ENCODE measurements around the gene LRRC3B.
"Not testable (repeated sequence)": the region's sequence is repeated elsewhere in the genome, so short reads cannot be mapped to it uniquely, and the experiment has no call there.

The LRRC3B gene, protein sequence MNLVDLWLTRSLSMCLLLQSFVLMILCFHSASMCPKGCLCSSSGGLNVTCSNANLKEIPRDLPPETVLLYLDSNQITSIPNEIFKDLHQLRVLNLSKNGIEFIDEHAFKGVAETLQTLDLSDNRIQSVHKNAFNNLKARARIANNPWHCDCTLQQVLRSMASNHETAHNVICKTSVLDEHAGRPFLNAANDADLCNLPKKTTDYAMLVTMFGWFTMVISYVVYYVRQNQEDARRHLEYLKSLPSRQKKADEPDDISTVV

DNA sequence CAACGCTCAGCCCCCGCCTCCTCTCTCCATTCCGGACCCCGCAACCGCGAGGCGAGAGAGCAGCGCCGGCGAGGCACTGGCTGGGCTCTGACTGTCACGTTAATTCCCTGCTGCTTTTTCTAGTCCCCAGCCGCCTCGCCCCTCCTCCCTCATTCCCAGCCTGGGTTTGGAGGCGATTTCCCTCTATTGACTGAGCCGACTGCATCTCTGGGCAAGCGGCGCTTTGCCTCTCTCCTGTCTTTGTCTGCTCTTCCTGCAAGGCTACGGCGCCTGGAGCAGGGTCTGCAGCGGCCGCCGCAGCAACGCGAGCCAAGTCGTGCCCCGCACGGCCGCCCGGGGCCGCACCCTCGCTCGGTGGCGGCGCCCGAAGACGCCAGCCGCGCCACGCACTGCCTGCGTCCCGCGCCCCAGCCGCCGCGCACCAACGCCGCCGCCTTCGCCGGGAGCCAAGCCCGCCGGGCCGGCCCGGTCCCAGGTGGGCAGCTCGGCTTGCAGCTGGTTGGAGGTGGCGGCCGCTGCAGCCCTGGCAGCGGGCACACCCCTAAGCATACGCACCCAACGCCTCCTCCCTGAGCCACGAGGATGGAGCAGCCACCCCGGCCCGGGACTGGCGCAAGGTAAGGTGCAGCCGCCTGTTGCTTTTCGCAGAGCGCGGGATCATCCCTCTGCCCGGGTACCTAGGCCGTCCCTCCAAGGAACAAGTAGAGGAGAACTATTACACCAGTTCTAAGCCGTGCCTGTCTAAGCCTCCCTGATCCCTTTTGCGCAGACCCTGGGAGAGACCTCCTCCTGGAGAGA is at the start of gene LRRC3B:
LRRC3B (plus strand) TSS at position 152 of the 798 bp plus-strand sequence. CDS start 86,901 bp downstream, outside the sequence.
- DNase-seq (ENCODE audit: low read depth), result no peak
- no peak within 1 kb of the TSS for H3K4me3 ChIP-seq (ENCODE audit: low read depth, low read length)

DNA sequence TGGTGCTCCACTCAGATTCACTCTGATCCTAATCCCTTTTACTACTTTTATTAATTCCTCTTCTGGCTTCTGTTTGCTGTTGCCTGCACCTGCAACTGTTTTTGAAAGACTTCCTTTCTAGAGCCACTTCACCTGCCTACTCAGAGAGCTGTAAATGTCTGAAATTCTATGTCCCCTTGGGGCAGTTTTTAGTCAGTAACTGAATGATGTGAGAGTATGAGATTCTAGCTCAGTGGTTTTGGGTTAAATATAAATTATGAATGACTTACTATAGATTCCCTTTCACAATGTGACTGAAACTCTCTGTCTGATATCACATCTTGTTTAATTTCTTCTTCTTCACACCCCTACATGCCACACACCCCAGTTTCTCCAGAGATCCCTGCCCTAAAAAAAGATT is 47.8 kb upstream of the LRRC3B start:
- no peak overlapping the region for H3K4me3 ChIP-seq (ENCODE audit: low read depth, low read length)

DNA sequence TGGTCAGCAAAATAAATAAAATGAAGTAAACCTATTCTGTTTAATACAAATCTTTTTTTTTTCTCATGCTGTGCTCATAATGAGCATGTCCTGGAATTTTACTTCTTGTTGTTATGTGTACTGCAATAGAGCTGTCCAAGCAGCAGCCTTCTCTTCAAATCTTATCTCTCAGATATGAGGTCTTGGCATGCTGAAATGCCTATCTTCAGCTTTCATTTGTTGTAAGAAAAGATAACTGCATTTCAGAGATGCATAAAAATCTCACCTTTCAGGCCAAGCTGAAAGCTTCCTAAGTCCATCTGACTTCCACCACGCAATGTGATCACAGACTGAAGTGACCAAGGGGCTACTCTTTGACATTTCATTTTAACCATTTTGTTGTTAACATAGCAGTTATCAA is 43.5 kb upstream of the LRRC3B start:
- no peak overlapping the region for H3K4me3 ChIP-seq (ENCODE audit: low read depth, low read length)
- DNase-seq (ENCODE audit: low read depth), result no peak

More for the DNA sequence above, 47.8 kb upstream of the LRRC3B start:
- DNase-seq (ENCODE audit: low read depth), result no peak

DNA sequence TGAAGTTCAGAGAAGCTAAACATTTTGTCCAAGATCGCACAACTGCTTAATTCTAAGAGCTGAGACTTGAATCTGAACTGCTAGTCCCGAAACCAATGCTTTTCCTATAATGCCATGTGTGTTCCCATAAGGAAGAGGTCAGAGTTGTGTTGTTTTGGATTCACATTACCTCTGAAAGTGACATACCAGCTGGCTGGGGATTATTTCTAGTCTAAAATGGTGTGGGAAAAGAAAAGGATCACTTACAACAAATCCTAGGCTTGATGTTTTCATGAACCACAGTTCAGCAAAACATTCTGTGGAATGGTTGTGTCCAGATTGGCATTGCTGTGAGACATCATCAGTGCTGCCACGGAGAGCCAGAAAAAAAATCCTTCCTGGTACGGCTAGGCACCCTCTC is 35.0 kb upstream of the LRRC3B start:
- H3K4me3 ChIP-seq (ENCODE audit: low read depth, low read length), result no peak overlapping the region
- no peak for DNase-seq (ENCODE audit: low read depth)

DNA sequence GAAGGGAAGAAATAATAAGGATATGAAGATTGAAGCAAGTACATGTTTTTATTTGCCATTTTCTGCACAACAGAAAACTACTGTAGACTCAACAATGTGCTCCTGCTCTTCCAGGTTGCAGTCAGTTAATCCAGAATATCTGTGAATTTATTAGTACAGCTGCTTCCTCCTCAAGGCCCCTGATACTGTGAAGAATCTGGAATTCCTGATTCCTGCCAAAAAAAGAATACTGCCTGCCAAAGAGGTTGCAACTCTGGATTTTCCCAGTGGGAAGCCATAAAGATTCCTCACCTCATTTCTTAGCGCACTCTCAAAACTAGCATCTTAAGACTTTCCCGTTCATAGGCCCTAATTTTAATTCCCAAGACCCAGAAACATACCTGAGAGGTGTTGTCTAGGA is 33.6 kb upstream of the LRRC3B start:
- no peak for DNase-seq (ENCODE audit: low read depth)
- H3K4me3 ChIP-seq (ENCODE audit: low read depth, low read length), result no peak overlapping the region

DNA sequence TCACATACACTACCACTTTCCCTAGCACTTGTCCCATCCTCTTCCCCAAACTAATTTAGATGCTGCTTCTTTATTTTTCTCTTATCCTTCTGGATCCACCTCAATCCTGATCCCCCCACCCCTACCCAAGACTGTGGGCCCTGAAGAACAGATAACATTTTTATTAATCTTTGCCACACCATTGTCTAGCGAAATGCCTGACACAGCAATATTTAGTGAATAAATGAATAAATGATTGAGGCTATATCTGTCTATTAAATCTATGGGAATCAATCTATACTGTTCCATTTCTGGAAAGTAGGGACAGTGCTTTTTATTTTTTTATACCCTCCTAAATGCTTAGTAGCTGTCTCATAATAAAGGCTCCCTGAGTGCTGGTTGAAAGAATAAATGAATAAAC is 32.9 kb upstream of the LRRC3B start:
- no peak overlapping the region for H3K4me3 ChIP-seq (ENCODE audit: low read depth, low read length)
- DNase-seq (ENCODE audit: low read depth), result no peak

DNA sequence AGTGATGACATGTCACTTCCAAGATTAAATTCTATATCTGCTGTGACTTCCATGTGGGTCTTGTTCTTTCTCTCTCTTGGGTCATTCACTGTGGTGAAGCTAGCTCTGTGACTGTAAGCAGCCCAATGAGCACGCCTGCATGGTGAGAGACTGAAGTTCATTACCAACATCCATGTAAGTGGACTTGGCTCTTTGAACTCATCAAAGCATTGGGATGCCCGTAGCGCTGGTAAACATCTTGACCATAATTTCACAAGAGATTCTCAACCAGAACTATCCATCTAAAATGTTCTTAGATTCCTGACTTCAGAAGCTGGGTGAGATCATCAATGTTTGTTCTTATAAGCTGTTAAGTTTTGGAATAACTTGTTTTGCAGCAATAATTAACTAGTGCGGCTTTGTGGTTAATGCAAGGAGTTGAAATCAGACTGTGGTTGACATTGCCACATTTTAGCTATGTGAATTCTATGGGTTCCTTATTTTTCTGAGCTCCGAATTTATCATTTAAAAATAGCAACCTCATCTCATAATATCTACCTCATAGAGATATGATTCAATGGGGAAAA is 31.6 kb upstream of the LRRC3B start:
- no peak overlapping the region for H3K4me3 ChIP-seq (ENCODE audit: low read depth, low read length)
- no peak for DNase-seq (ENCODE audit: low read depth)

DNA sequence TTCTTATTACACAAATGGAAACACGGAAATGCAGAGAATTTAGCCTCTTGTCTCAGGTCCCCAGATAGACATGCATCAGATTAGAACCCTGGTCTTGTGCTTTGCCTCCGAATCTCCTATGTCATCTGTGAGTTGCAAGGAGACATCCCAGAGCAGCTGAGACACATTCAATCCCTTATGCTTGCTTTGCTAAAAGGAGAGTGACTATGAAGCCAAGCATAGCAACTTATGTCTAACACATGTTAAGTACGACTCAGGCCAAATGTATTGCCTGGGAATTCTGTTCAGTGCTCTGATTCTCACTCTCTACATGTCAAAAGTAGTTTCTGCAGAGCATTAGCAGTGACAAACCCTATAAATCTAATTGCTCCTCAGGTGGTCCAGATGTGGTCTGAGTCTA is 30.6 kb upstream of the LRRC3B start:
- DNase-seq (ENCODE audit: low read depth), result no peak

DNA sequence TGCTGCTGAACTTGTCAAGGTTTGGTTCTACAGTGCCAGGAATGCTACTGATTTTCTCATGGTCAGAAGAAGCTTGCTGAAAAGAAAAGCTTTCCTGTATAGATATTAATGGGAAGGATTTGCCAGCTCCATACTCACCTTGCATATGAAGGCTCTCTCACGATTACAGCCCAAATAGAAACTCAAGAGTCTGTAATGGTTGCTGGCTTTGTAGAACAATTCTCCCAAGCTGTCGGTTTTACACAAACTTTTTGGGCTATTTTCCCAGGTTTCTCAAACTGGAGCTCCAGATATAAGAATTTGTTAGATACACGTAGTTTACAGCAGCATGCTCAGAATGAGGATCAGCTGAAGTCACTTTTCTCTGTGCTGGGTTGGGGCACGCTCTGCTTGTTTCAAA is 30.1 kb upstream of the LRRC3B start:
- no peak overlapping the region for H3K4me3 ChIP-seq (ENCODE audit: low read depth, low read length)
- no peak for DNase-seq (ENCODE audit: low read depth)

More for the DNA sequence above, 30.6 kb upstream of the LRRC3B start:
- H3K4me3 ChIP-seq (ENCODE audit: low read depth, low read length), result no peak overlapping the region

DNA sequence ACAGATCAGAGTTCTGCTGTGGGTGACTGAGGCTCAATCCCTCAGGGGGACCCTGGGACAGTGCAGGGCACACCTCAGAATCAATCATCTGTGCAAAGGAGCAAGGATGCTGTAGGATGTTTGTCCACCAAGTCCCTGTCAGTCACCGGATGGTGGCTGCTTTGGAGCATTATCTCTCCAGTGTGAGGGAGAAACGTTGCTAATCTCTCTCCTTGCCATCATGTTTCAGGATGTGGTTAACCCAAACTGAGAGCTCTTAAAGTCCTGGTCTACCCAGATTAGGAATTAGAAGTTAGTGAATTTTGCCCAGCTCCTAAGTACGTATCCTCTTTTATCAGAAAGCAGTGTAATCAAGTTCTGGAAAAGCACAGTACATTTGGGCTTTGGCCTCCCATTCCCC is 26.2 kb upstream of the LRRC3B start:
- DNase-seq (ENCODE audit: low read depth), result no peak
- H3K4me3 ChIP-seq (ENCODE audit: low read depth, low read length), result no peak overlapping the region

DNA sequence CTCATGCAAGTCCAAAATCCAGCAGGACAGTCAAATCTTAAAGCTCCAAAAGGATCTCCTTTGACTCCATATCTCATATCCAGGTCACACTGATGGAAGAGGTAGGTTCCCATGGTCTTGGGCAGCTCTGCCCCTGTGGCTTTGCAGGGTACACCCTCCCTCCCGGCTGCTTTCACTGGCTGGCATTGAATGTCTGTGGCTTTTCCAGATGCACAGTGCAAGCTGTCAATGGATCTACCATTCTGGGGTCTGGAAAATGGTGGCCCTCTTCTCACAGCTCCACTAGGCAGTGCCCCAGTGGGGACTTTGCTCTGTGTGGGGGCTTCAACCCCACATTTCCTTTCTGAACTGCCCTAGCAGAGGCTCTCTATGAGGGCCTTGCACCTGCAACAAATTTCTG is 19.3 kb upstream of the LRRC3B start:
- not testable (repeated sequence) for DNase-seq (ENCODE audit: low read depth); H3K4me3 ChIP-seq (ENCODE audit: low read depth, low read length)

DNA sequence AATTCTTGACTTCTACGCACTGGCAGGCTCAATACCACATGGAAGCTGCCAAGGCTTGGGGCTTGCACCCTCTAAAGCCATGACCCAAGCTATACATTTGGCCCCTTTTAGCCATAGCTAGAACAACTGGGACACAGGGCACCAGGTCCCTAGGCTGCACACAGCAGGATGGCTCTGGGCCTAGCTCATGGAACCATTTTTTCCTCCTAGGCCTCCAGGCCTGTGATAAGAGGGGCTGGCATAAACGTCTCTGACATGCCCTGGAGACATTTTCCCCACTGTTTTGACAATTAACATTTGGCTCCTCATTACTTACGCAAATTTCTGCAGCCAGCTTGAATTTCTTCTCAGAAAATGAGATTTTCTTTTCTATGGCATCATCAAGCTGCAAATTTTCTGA is 18.8 kb upstream of the LRRC3B start:
- not testable (repeated sequence) for DNase-seq (ENCODE audit: low read depth)

DNA sequence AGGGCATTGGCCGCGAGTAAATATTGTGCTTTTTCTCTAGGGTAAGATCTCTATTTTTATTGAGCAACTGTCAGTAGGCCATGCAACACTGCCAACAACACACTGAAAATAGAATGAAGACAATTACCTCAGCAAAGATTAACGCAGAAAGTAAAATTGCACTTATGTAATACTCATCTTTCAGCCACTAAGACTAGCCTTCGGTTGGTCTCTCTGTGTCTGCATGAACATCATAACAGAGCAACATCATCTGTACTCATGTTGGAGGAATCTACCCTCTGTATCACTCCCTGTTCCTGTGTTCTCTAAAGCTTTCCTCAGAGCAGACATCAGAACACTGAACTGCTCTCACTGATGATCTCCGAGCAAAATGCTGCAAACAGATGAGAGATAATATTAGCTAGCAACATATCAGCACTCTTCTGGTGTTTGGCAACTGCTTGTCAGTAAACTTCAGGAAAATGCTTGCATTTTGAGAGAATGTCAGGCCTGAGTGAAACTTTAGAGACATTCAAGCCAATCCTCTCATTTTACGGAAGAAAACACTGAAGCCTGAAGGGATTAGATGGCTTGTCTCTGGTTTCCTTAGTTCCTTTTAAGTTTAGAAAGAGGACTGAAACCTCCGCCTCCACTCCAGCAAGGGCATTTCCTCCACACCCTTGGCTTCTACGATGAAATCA is 8.4 kb upstream of the LRRC3B start:
- DNase-seq (ENCODE audit: low read depth), result no peak
- H3K4me3 ChIP-seq (ENCODE audit: low read depth, low read length), result no peak overlapping the region

More for the DNA sequence above, 18.8 kb upstream of the LRRC3B start:
- not testable (repeated sequence) for H3K4me3 ChIP-seq (ENCODE audit: low read depth, low read length)

DNA sequence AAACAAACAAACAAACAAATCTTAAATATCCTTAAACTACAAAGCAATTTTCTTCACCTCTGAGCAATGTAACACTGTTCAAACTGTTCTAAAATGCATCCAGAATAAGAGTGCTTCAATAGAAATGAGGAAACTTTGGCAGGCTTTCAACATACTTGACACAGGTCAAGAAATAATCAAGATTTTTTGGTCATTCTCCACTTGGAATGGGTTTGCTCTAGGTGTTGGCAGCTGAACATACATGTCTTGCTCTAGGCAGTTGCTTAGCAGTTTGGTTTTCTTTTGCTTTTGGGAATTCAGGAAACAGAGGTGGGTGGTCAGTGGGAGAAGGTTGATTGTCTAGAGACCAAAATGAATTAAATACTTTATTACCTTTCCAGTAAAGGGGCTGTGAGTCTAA is 1.4 kb upstream of the LRRC3B start:
- H3K4me3 ChIP-seq (ENCODE audit: low read depth, low read length), result no peak overlapping the region
- DNase-seq (ENCODE audit: low read depth), result no peak

DNA sequence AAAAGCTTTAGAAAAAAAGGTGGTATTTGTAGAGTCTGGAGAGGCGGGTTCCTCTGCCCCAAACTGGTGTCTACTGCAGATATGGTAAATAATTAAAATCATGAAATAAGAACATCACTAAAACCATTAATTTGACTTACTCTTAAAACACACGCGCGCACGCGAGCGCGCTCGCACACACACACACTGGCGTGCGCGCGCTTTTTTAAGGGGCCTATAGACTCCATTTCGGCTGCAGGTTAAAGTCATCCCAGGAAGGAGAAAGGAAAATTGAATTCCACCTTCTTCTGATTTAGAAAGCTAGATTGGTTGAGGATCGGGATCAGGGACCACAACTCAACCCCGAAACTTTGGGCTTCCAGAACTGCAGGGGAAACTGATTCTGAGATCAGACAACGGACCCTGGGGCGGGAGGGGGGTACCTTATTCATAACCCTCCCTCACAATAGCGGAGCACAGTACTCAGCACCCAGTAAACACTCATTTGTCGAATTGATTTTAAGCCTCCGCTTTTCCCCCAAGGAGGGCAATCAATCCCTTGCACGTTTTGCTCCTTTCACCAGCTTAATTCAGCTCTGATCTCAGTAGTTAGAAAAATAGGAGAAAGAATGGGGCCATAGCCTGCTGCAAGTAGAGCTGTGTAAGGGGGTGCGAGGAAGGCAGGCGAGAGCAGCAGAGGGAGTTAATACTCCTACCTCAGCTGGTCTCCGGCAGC is 509 bp upstream of the LRRC3B start:
- H3K4me3 ChIP-seq (ENCODE audit: low read depth, low read length), result no peak overlapping the region

DNA sequence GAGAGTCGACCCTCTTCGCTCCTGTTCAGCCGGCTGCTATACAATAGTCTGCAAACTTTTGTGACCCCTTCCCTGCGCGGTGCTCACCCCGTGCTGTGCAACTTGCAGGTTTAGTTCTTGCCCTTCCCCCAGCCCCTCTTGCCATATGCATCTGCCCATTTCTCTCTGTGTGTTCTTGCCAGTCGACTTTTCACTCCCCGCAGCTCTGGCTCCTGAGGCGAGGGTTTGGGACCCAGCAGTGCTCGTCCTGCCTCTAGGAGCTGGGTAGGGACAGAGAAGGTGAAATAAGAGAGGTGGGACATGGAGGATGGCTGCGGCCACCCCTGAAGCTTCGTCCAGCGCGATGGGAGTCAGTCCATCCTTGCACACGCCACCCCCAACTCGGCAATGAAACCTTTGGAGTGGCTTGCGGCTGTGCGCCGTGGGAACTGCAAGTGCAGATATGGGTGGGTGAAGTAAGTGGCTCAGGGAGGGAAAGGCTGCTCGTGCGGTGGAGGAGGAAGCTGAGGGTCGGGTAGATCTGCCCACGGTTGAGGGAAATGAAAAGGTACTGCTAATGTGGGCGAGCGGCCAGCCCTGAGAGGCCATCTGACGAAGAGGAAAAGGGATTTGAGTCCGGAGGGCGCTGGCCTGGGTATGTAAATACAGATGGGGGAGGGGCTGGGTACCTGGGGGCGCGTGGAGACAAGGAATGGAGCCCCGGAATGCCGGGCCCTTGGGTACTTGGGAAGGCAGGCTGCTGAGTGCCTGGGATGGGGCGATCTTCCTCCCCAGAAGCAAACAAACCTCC is 1.0 kb downstream of the LRRC3B start:
- H3K4me3 ChIP-seq (ENCODE audit: low read depth, low read length), result no peak overlapping the region
- DNase-seq (ENCODE audit: low read depth), result no peak

More for the DNA sequence above, 509 bp upstream of the LRRC3B start:
- DNase-seq (ENCODE audit: low read depth), result no peak

DNA sequence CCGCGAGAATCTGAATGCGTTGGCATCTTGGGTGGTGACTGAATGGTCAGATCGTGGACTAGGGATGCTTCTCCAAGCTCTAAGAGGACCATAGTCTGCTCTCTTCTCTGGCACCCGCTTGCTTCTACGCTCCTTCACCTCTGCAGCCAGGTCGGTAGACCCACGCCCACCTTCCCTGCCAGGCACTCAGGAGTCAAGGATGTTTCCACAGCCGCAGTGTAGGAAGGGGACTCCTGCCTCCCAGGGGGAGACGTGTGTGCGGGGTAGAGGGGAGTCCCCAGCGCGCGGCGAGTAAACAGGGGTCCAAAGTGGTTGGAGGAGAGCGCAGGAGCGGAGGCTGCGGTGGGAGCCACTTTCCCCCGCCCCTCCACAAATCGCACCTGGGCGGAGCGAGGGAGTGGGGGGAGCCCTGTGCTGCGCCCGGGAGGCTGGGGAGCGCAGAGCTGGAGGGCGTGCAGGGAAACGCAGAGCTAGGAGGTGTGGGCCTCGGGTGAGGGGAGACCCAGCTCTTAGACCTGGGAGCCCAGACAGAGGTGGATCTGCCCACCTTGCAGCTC is 1.7 kb downstream of the LRRC3B start:
- no peak for DNase-seq (ENCODE audit: low read depth)
- H3K4me3 ChIP-seq (ENCODE audit: low read depth, low read length), result no peak overlapping the region

DNA sequence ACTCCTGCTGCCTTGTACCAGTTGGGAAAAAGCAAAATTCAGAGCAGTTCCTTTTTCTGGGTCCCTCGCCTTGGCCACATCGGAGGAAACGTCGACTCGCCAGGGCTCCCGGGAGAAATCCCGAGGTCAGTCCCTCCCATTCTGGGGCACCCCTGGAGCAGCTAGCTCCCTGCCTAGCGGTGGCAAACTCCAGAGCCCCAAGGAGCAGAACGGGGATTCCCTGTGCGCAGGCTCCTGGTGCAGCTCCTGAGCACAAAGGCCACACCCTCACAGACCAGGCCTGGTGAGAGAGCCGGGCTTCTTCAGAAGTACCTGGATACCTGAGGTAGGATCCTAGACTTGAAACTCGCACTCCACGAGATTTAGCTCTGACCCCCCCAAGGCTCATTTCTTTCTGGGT is 2.6 kb downstream of the LRRC3B start:
- H3K4me3 ChIP-seq (ENCODE audit: low read depth, low read length), result no peak overlapping the region
- DNase-seq (ENCODE audit: low read depth), result no peak
